Measurements from ENCODE around the gene CLSTN2.

GRCh38 chr3:140081887-140082286, 146.9 kb downstream of the CLSTN2 start:
- TF ChIP-seq, protein P1, sequence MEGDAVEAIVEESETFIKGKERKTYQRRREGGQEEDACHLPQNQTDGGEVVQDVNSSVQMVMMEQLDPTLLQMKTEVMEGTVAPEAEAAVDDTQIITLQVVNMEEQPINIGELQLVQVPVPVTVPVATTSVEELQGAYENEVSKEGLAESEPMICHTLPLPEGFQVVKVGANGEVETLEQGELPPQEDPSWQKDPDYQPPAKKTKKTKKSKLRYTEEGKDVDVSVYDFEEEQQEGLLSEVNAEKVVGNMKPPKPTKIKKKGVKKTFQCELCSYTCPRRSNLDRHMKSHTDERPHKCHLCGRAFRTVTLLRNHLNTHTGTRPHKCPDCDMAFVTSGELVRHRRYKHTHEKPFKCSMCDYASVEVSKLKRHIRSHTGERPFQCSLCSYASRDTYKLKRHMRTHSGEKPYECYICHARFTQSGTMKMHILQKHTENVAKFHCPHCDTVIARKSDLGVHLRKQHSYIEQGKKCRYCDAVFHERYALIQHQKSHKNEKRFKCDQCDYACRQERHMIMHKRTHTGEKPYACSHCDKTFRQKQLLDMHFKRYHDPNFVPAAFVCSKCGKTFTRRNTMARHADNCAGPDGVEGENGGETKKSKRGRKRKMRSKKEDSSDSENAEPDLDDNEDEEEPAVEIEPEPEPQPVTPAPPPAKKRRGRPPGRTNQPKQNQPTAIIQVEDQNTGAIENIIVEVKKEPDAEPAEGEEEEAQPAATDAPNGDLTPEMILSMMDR (IDR thresholded peaks at IDR 0.05): no peak
- no peak for TF ChIP-seq POLR2AphosphoS5 (IDR thresholded peaks at IDR 0.05)

Measured in prostate gland (tissue), 2 donors.